Duodenal mucosa (tissue), 2 donors: ENCODE data around the gene ADRA2B.
"Not testable (repeated sequence)": the region's sequence is repeated elsewhere in the genome, so short reads cannot be mapped to it uniquely, and the experiment has no call there.

Source experiments
- H3K27ac ChIP-seq: one replicate; pipeline ENCODE4 v1.7.0; 2013; ENCODE audit warnings: low read depth, low read length
- H3K27me3 ChIP-seq, 2 donors: one replicate each; pipeline ENCODE4 v1.7.0; 2013; ENCODE audit warnings: low read length in 2 of 2, control low read depth in 1 of 2; ENCODE audit not compliant: insufficient read depth in 2 of 2, control insufficient read depth in 1 of 2
- H3K36me3 ChIP-seq, 2 donors: one replicate each; pipeline ENCODE4 v1.7.0; 2013; ENCODE audit warnings: low read length in 2 of 2, control low read depth in 1 of 2; ENCODE audit not compliant: insufficient read depth in 2 of 2, control insufficient read depth in 1 of 2
- H3K4me1 ChIP-seq, 2 donors: one replicate each; pipeline ENCODE4 v1.7.0; 2013; ENCODE audit warnings: low read length in 2 of 2, control low read depth in 1 of 2; ENCODE audit not compliant: insufficient read depth in 2 of 2, control insufficient read depth in 1 of 2
- H3K4me3 ChIP-seq, 2 donors: one replicate each; pipeline ENCODE4 v1.7.0; 2013; ENCODE audit warnings: low read length in 2 of 2, low read depth in 1 of 2
- H3K9ac ChIP-seq, 2 donors: one replicate each; pipeline ENCODE4 v1.7.0; 2013; ENCODE audit warnings: low read length in 2 of 2, low read depth in 1 of 2
- H3K9me3 ChIP-seq, 2 donors: one replicate each; pipeline ENCODE4 v1.7.0; 2013; ENCODE audit warnings: low read length in 2 of 2, control low read depth in 1 of 2; ENCODE audit not compliant: control insufficient read depth in 1 of 2

The ADRA2B gene

DNA sequence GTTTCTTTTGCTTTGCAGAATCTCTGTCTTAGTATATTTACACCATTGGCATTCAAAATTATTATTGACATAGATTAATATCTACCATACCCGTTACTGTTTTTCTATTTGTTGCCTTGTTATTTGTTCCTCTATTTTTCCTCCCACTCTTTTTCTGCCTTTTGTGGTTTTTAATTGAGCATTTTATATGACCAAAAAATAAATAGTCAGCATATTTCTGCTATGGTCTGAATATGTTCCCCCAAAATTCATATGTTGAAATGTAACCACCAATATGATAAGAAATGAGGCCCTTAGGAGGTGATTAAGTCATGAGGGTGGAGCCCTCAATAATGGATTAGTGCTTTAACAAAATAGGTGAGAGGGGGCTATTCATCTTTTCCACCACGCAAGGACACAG lies 35.3 kb downstream of the ADRA2B start:
- H3K9me3 ChIP-seq = no peaks in the 10 kb centered on the region
- H3K4me1 ChIP-seq = peaks cover 0 to 4% of the 10 kb centered on the region in 2 donors
- H3K4me3 ChIP-seq = no peak overlapping the region
- no peaks in the 10 kb centered on the region for H3K27me3 ChIP-seq
- H3K9ac ChIP-seq = no peak overlapping the region
- H3K36me3 ChIP-seq = no peaks in the 10 kb centered on the region
- H3K27ac ChIP-seq = no peak overlapping the region

GRCh38 chr2:96075199-96075771 lies 41.1 kb downstream of the ADRA2B start:
- Histone ChIP-seq H3K36me3 (no peaks in the 10 kb centered on the region), H3K4me1 (no peaks in the 10 kb centered on the region), H3K27me3 (no peaks in the 10 kb centered on the region), H3K4me3 (no peak overlapping the region), H3K9me3 (no peaks in the 10 kb centered on the region), H3K27ac (no peak overlapping the region), H3K9ac (no peak overlapping the region)

- Histone ChIP-seq H3K27ac (no peak overlapping the region), H3K4me1 (no peaks in the 10 kb centered on the region), H3K9ac (no peak overlapping the region)
Observed at GRCh38 chr2:96074156-96074555, 42.2 kb downstream of the ADRA2B start.

DNA sequence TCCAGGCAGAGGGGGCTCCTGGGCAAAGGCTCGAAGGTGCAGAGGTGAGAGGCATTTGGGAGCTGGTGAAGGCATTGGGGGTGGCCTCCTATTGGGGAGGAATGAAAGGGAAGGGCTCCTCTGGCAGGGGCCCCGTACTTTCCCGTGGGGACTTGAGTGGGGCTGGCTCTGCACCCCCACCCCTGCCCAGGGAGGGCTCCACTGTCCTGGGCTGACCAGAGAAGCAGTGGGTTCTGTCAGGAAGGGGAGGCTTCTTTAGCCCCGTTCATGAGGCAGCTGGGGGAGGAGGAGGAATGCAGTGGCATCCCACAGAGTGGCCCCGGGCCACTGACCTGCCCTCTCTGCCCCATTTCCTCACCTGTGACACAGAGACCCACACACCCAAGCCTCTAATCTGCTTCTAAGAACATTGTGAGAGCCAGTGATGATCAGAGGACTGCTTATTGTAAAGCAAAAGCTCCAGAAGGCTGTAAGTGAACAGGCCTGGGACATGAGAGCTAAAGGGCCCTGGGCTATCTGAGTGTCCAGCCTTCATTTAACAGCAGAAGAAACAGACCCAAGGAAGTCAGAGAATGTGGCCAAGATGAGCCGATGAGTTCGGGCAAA lies 43.1 kb downstream of the ADRA2B start:
- Histone ChIP-seq H3K4me1 (peaks cover 0 to under 1% of the 10 kb centered on the region in 2 donors), H3K27me3 (no peaks in the 10 kb centered on the region), H3K27ac (no peak overlapping the region), H3K9me3 (no peaks in the 10 kb centered on the region), H3K9ac (no peak overlapping the region), H3K4me3 (no peak overlapping the region), H3K36me3 (no peaks in the 10 kb centered on the region)

More at GRCh38 chr2:96074156-96074555, 42.2 kb downstream of the ADRA2B start:
- no peak overlapping the region for H3K4me3 ChIP-seq
- H3K27me3 ChIP-seq = no peaks in the 10 kb centered on the region
- no peaks in the 10 kb centered on the region for H3K36me3 ChIP-seq
- no peaks in the 10 kb centered on the region for H3K9me3 ChIP-seq

GRCh38 chr2:96072746-96073145 lies 43.6 kb downstream of the ADRA2B start:
- Histone ChIP-seq H3K9ac (no peak overlapping the region), H3K4me3 (no peak overlapping the region), H3K9me3 (no peaks in the 10 kb centered on the region), H3K4me1 (peaks cover 0 to 4% of the 10 kb centered on the region in 2 donors), H3K36me3 (no peaks in the 10 kb centered on the region), H3K27me3 (no peaks in the 10 kb centered on the region), H3K27ac (no peak overlapping the region)

GRCh38 chr2:96071977-96072491 lies 44.3 kb downstream of the ADRA2B start:
- H3K9me3 ChIP-seq, H3K27ac ChIP-seq, H3K9ac ChIP-seq, H3K4me1 ChIP-seq, H3K36me3 ChIP-seq, H3K4me3 ChIP-seq, H3K27me3 ChIP-seq: not testable (repeated sequence)

DNA sequence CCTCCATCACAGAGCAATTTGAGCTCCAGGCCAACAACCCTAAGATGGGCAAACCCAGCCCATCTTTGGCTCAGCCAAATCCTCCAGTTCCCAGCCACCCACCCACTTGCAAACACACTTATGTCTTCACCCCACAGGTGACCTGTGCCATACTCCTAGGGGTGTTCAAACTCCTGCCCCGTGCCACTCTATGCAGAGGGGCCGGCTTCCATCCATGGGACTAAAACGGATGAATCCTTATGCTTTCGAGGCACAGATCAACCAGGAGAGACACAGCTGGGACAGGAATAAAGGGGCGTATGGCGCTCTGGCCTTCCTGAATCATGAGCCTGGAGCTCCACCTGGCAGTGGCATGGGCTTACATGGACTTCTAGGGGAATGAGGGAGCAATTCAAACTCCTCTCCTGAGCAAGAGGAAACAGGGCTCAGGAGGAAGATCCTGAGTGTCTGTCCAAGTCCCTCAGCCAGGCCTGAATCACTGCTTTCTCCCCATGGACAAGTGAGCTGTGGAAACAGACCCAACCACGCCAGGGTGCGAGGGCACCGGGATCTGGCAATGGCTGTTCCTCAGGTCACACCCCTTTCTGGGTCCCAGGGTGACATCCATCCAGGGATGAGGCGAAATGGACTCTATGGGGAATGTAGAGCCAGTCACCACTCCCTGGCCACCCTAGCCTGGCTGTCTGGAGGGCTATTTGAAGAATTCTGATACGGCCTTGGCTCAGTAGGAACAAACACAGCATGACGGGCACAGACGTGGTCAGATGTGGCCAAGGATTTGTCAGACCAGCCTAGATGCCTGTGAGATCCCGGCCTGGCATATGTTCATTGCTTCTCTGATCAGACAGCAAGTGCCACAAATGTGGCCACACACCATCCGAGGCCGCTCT lies 45.0 kb downstream of the ADRA2B start:
- H3K4me3 ChIP-seq, H3K27ac ChIP-seq, H3K27me3 ChIP-seq, H3K9me3 ChIP-seq, H3K9ac ChIP-seq, H3K4me1 ChIP-seq, H3K36me3 ChIP-seq: not testable (repeated sequence)

- H3K9me3 ChIP-seq, H3K4me3 ChIP-seq, H3K9ac ChIP-seq, H3K27me3 ChIP-seq, H3K27ac ChIP-seq, H3K4me1 ChIP-seq, H3K36me3 ChIP-seq: not testable (repeated sequence)
Observed at GRCh38 chr2:96070351-96070750, 46.0 kb downstream of the ADRA2B start.

DNA sequence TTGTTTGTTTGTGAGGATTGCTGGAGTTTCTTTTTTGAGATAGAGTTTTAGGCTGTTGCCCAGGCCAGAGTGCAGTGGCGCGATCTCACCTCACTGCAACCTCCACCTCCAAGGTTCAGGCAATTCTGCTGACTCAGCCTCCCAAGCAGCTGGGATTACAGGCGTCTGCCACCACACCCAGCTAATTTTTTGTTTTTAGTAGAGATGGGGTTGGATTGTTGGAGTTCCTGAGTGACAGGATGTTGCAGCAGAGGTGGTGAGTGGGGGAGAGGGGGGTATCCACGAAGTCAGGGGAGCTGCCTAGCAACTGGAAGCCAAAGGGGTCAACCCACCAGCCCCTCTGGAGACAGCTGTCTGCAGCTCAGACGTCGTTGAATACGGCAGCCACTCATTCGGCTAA lies 46.5 kb downstream of the ADRA2B start:
- not testable (repeated sequence) for H3K9ac ChIP-seq, H3K36me3 ChIP-seq, H3K4me3 ChIP-seq, H3K27ac ChIP-seq, H3K4me1 ChIP-seq, H3K27me3 ChIP-seq, H3K9me3 ChIP-seq

GRCh38 chr2:96067902-96068581 lies 48.3 kb downstream of the ADRA2B start:
- not testable (repeated sequence) for H3K36me3 ChIP-seq, H3K4me3 ChIP-seq, H3K4me1 ChIP-seq, H3K27me3 ChIP-seq, H3K9me3 ChIP-seq, H3K9ac ChIP-seq, H3K27ac ChIP-seq
